NB4 (cell line): ENCODE results near the gene LRRTM2.

Experiments
- MYC ChIP-seq: IDR thresholded peaks from 2 replicates; pipeline ENCODE4 v1.6.1; 2011; ENCODE audit warnings: low read depth, low read length
- POLR2A ChIP-seq: IDR thresholded peaks from 2 replicates; pipeline ENCODE4 v1.6.1; 2011; ENCODE audit warnings: mild to moderate bottlenecking; ENCODE audit not compliant: insufficient read length; ENCODE audit errors: extremely low read depth
- TF ChIP-seq, protein P1 (sequence below): IDR thresholded peaks from one replicate; pipeline ENCODE4 v1.5.1; 2012; ENCODE audit warnings: low read depth, low read length
- TF ChIP-seq, protein P2 (sequence below): IDR thresholded peaks from 2 replicates; pipeline ENCODE4 v1.6.1; 2011; ENCODE audit warnings: low read depth, low read length

DNA sequence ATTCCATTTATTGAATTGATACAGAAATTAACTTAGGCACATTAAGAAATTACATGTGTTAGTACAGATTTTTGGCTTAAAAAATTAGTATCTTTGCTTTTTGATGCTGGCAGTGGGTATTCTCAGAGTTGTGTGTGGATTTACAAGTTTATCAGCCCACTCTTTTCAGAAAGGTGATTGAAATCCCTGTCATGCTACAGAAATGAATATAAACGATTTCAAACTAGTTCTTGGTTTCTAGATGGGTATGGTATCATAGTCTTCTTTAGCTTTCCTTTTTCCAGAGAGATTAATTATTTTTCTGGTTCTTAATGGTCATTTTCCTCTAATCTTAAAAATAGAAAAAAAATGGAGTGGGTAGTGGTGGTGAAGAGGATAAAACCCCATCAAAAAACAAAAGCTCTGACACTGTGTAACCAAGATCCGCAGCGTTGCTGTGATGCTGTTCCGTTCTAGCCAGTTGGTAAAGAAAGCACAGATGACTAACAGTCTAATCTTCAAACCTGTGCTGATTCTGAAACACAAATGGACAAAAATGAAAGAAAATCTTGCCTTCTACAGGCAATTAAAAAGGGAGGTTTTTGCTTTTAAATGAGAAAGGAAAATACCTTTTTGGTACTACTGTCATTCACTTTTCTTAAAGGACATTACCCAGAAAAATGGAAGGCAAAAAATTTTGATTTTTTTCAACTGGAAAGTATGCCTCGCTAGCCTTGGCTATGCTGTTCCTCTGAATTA is 5.2 kb downstream of the LRRTM2 start:
- TF ChIP-seq, protein P1, sequence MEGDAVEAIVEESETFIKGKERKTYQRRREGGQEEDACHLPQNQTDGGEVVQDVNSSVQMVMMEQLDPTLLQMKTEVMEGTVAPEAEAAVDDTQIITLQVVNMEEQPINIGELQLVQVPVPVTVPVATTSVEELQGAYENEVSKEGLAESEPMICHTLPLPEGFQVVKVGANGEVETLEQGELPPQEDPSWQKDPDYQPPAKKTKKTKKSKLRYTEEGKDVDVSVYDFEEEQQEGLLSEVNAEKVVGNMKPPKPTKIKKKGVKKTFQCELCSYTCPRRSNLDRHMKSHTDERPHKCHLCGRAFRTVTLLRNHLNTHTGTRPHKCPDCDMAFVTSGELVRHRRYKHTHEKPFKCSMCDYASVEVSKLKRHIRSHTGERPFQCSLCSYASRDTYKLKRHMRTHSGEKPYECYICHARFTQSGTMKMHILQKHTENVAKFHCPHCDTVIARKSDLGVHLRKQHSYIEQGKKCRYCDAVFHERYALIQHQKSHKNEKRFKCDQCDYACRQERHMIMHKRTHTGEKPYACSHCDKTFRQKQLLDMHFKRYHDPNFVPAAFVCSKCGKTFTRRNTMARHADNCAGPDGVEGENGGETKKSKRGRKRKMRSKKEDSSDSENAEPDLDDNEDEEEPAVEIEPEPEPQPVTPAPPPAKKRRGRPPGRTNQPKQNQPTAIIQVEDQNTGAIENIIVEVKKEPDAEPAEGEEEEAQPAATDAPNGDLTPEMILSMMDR = no peak
- TF ChIP-seq, protein P2, sequence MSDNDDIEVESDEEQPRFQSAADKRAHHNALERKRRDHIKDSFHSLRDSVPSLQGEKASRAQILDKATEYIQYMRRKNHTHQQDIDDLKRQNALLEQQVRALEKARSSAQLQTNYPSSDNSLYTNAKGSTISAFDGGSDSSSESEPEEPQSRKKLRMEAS = no peak
- no peak for TF ChIP-seq POLR2A
- TF ChIP-seq MYC = no peak
